H9 (cell line): Measurements from ENCODE around the gene TBXAS1. TPM values are rescaled to one million over a fixed set of nuclear protein-coding genes. Genes with fewer than 3 reads are reported as not detected.

Source experiments
- DNase-seq: peaks from one replicate; pipeline ENCODE4 v3.0.0-alpha.2; 2017
- H2AFZ ChIP-seq: one replicate; pipeline ENCODE4 v1.6.1; 2013; ENCODE audit warnings: mild to moderate bottlenecking, low read length, control low read depth, moderate library complexity
- H2AK5ac ChIP-seq: 2 replicates; pipeline ENCODE4 v1.6.1; 2013; ENCODE audit warnings: low read length, control low read depth, mixed read lengths; ENCODE audit not compliant: insufficient read length
- H2BK120ac ChIP-seq: one replicate; pipeline ENCODE4 v1.6.1; 2013; ENCODE audit warnings: low read depth, mild to moderate bottlenecking, low read length, control low read depth, inconsistent platforms; ENCODE audit not compliant: poor library complexity, severe bottlenecking
- H2BK12ac ChIP-seq: 2 replicates; pipeline ENCODE4 v1.6.1; 2013; ENCODE audit warnings: low read length, control low read depth, mixed read lengths, low read depth; ENCODE audit not compliant: insufficient read length
- H2BK15ac ChIP-seq: 2 replicates; pipeline ENCODE4 v1.6.1; 2013; ENCODE audit warnings: low read depth, low read length, control low read depth
- H2BK20ac ChIP-seq: one replicate; pipeline ENCODE4 v1.6.1; 2013; ENCODE audit warnings: low read depth, mild to moderate bottlenecking, low read length, control low read depth, inconsistent platforms; ENCODE audit not compliant: poor library complexity, severe bottlenecking
- H2BK5ac ChIP-seq: 2 replicates; pipeline ENCODE4 v1.6.1; 2013; ENCODE audit warnings: low read length, control low read depth, mixed read lengths; ENCODE audit not compliant: insufficient read length
- H3K14ac ChIP-seq: 2 replicates; pipeline ENCODE4 v1.6.1; 2013; ENCODE audit warnings: low read length, control low read depth; ENCODE audit not compliant: insufficient read depth
- H3K18ac ChIP-seq: 2 replicates; pipeline ENCODE4 v1.6.1; 2013; ENCODE audit warnings: low read depth, mild to moderate bottlenecking, mixed read lengths, low read length, control low read depth; ENCODE audit not compliant: insufficient read length
- H3K23ac ChIP-seq: 2 replicates; pipeline ENCODE4 v1.6.1; 2013; ENCODE audit warnings: low read length, control low read depth, mixed read lengths, low read depth; ENCODE audit not compliant: insufficient read length
- H3K23me2 ChIP-seq: 2 replicates; pipeline ENCODE4 v1.6.1; 2013; ENCODE audit warnings: low read depth, mild to moderate bottlenecking, mixed read lengths, low read length, control low read depth; ENCODE audit not compliant: insufficient read length, poor library complexity, severe bottlenecking
- H3K27ac ChIP-seq: 2 replicates; pipeline ENCODE4 v1.5.1; 2013; ENCODE audit warnings: low read length, control low read depth, mixed read lengths, low read depth; ENCODE audit not compliant: insufficient read length
- H3K27me3 ChIP-seq: 2 replicates; pipeline ENCODE4 v1.6.1; 2013; ENCODE audit warnings: low read length, control low read depth, inconsistent platforms; ENCODE audit not compliant: insufficient read depth
- H3K4ac ChIP-seq: 2 replicates; pipeline ENCODE4 v1.6.1; 2013; ENCODE audit warnings: low read depth, mild to moderate bottlenecking, control low read depth, inconsistent platforms, low read length, moderate library complexity
- H3K4me1 ChIP-seq: 2 replicates; pipeline ENCODE4 v1.6.1; 2013; ENCODE audit warnings: low read length, control low read depth, inconsistent platforms; ENCODE audit not compliant: insufficient read depth
- H3K4me2 ChIP-seq: 2 replicates; pipeline ENCODE4 v1.6.1; 2013; ENCODE audit warnings: low read length, control low read depth, mixed read lengths; ENCODE audit not compliant: insufficient read length, insufficient read depth
- H3K56ac ChIP-seq: 2 replicates; pipeline ENCODE4 v1.6.1; 2013; ENCODE audit warnings: low read depth, mild to moderate bottlenecking, mixed read lengths, low read length, control low read depth; ENCODE audit not compliant: insufficient read length
- H3K79me1 ChIP-seq: 2 replicates; pipeline ENCODE4 v1.6.1; 2013; ENCODE audit warnings: low read depth, mild to moderate bottlenecking, moderate library complexity, low read length, control low read depth, inconsistent platforms; ENCODE audit not compliant: insufficient read depth, poor library complexity, severe bottlenecking
- H3K79me2 ChIP-seq: 2 replicates; pipeline ENCODE4 v1.6.1; 2013; ENCODE audit warnings: low read length, control low read depth, inconsistent platforms; ENCODE audit not compliant: insufficient read depth
- H3K9ac ChIP-seq: 2 replicates; pipeline ENCODE4 v1.6.1; 2013; ENCODE audit warnings: low read length, control low read depth, mixed read lengths; ENCODE audit not compliant: insufficient read length; ENCODE audit errors: extremely low read depth
- H3K9me3 ChIP-seq: one replicate; pipeline ENCODE4 v1.6.1; 2013; ENCODE audit warnings: low read depth, low read length, inconsistent platforms; ENCODE audit not compliant: control insufficient read depth
- H3T11ph ChIP-seq: one replicate; pipeline ENCODE4 v1.6.1; 2013; ENCODE audit warnings: mild to moderate bottlenecking, low read length, control low read depth, inconsistent platforms
- H4K20me1 ChIP-seq: one replicate; pipeline ENCODE4 v1.6.1; 2013; ENCODE audit not compliant: control insufficient read depth, insufficient read length, insufficient read depth
- H4K5ac ChIP-seq: 2 replicates; pipeline ENCODE4 v1.6.1; 2013; ENCODE audit warnings: low read depth, mild to moderate bottlenecking, mixed read lengths, low read length, control low read depth; ENCODE audit not compliant: insufficient read length
- H4K8ac ChIP-seq: replicated peaks from 2 replicates; pipeline ENCODE4 v1.6.1; 2013; ENCODE audit warnings: low read length, control low read depth, mixed read lengths, low read depth; ENCODE audit not compliant: insufficient read length
- H4K91ac ChIP-seq: 2 replicates; pipeline ENCODE4 v1.6.1; 2013; ENCODE audit warnings: low read depth, mild to moderate bottlenecking, moderate library complexity, mixed read lengths, low read length, control low read depth; ENCODE audit not compliant: insufficient read length
- H3K27ac Mint-ChIP-seq, 3 experiments: 2 replicates in 2 of 3; 3 replicates in 1 of 3; pipeline ENCODE4 v1.8.0; 2020 to 2021; ENCODE audit warnings: mixed read lengths in 3 of 3, mild to moderate bottlenecking in 1 of 3, moderate library complexity in 1 of 3
- H3K27me3 Mint-ChIP-seq: 2 replicates; pipeline ENCODE4 v1.8.0; 2021; ENCODE audit warnings: low read depth, mild to moderate bottlenecking, moderate library complexity, mixed read lengths
- H3K36me3 Mint-ChIP-seq, 3 experiments: 2 replicates in 2 of 3; 3 replicates in 1 of 3; pipeline ENCODE4 v1.8.0; 2020 to 2021; ENCODE audit warnings: low read depth in 3 of 3, mixed read lengths in 3 of 3; ENCODE audit not compliant: insufficient read depth in 1 of 3
- H3K4me1 Mint-ChIP-seq, 2 experiments: 2 replicates each; pipeline ENCODE4 v1.8.0; 2020; ENCODE audit warnings: mixed read lengths in 2 of 2
- H3K4me3 Mint-ChIP-seq, 2 experiments: 2 replicates in 1 of 2; 3 replicates in 1 of 2; pipeline ENCODE4 v1.8.0; 2020 to 2021; ENCODE audit warnings: mild to moderate bottlenecking in 2 of 2, mixed read lengths in 2 of 2, moderate library complexity in 1 of 2
- H3K9me3 Mint-ChIP-seq, 2 experiments: 2 replicates in 1 of 2; 3 replicates in 1 of 2; pipeline ENCODE4 v1.8.0; 2020; ENCODE audit warnings: mild to moderate bottlenecking in 2 of 2, mixed read lengths in 2 of 2, moderate library complexity in 1 of 2
- WGBS: extraction: QIAGEN DNeasy Blood & Tissue Kit; methylation state at CpG from one replicate; pipeline ENCODE4 v1.1.7; 2013; ENCODE audit warnings: missing lambda C conversion rate, low lambda C conversion rate, mixed read lengths; ENCODE audit not compliant: insufficient read length; ENCODE audit errors: extremely low coverage; 5-methylcytosine and 5-hydroxymethylcytosine counted together
- total RNA-seq: library from RNA; stranded (reverse); gene quantifications from 2 replicates; pipeline ENCODE4 v1.2.1, GENCODE V29; 2021
- TF ChIP-seq, protein P1 (sequence below): fragments of 200-600 bp; sonication (generic); conservative IDR thresholded peaks from 3 replicates; pipeline ENCODE4 v1.8.0; 2021; ENCODE audit warnings: antibody characterized with exemption, mild to moderate bottlenecking

Gene TBXAS1
- total RNA-seq, 1 experiment from 2014 or later: 0.39 TPM

- Histone ChIP-seq H2BK20ac (no peak overlapping the region), H3K79me2 (no peaks in the 10 kb centered on the region), H2BK15ac (no peak overlapping the region), H3T11ph (no peak overlapping the region), H4K91ac (no peak overlapping the region), H3K9ac (no peak overlapping the region), H3K9me3 (no peaks in the 10 kb centered on the region), H2AK5ac (no peak overlapping the region), H4K5ac (no peak overlapping the region), H3K4ac (no peak overlapping the region), H3K18ac (no peak overlapping the region), H4K8ac (no peak overlapping the region), H2AFZ (no peak overlapping the region), H3K23ac (no peak overlapping the region), H2BK5ac (no peak overlapping the region), H3K56ac (no peak overlapping the region), H3K27ac (no peak overlapping the region), H3K79me1 (no peaks in the 10 kb centered on the region), H2BK120ac (no peak overlapping the region), H2BK12ac (no peak overlapping the region), H3K4me2 (no peak overlapping the region), H4K20me1 (no peaks in the 10 kb centered on the region), H3K23me2 (no peaks in the 10 kb centered on the region), H3K27me3 (no peaks in the 10 kb centered on the region), H3K14ac (no peak overlapping the region), H3K4me1 (0 out of 2 replicates have a peak, but pooled peaks cover 2% of the 10 kb centered on the region)
- no peak overlapping the region for H3K27ac Mint-ChIP-seq
- no CpG with 5 or more reads among the region's 2 CpGs for WGBS
- H3K4me1 Mint-ChIP-seq: peaks cover 15 to 16% of the 10 kb centered on the region in 2 experiments
- H3K27me3 Mint-ChIP-seq: peaks cover 11% of the 10 kb centered on the region
- H3K9me3 Mint-ChIP-seq: peaks cover 7 to 12% of the 10 kb centered on the region in 2 experiments; a peak in 4 of 5 replicates
- H3K4me3 Mint-ChIP-seq: no peak overlapping the region
- no peak for DNase-seq
- peaks cover 0 to 9% (median 4%) of the 10 kb centered on the region in 3 experiments; a peak in 5 of 7 replicates for H3K36me3 Mint-ChIP-seq
- TF ChIP-seq, protein P1, sequence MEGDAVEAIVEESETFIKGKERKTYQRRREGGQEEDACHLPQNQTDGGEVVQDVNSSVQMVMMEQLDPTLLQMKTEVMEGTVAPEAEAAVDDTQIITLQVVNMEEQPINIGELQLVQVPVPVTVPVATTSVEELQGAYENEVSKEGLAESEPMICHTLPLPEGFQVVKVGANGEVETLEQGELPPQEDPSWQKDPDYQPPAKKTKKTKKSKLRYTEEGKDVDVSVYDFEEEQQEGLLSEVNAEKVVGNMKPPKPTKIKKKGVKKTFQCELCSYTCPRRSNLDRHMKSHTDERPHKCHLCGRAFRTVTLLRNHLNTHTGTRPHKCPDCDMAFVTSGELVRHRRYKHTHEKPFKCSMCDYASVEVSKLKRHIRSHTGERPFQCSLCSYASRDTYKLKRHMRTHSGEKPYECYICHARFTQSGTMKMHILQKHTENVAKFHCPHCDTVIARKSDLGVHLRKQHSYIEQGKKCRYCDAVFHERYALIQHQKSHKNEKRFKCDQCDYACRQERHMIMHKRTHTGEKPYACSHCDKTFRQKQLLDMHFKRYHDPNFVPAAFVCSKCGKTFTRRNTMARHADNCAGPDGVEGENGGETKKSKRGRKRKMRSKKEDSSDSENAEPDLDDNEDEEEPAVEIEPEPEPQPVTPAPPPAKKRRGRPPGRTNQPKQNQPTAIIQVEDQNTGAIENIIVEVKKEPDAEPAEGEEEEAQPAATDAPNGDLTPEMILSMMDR: no peak
These were observed 112.8 kb downstream of the TBXAS1 start for GRCh38 chr7:139941866-139942265.
